H1 (cell line): Measurements from ENCODE around the gene FREM2. TPM values are rescaled to one million over a fixed set of nuclear protein-coding genes. Genes with fewer than 3 reads are reported as not detected.

Experiments
- ASH2L ChIP-seq: fragments of 200-600, 300-600 bp; sonication (generic); IDR thresholded peaks from one replicate; pipeline ENCODE4 v1.7.1; 2017; ENCODE audit warnings: low read length
- CTCF ChIP-seq, 3 experiments: IDR thresholded peaks; 1 replicate in 2 of 3; 2 replicates in 1 of 3; pipeline versions ENCODE4 v1.5.1 to v1.6.1; 2011; ENCODE audit warnings: low read length in 3 of 3, mild to moderate bottlenecking in 3 of 3, inconsistent platforms in 2 of 3, low read depth in 1 of 3, moderate library complexity in 1 of 3; ENCODE audit not compliant: insufficient read depth in 1 of 3; ENCODE audit errors: control extremely low read depth in 1 of 3
- E2F6 ChIP-seq: IDR thresholded peaks from 2 replicates; pipeline ENCODE4 v1.6.1; 2012; ENCODE audit warnings: inconsistent platforms
- FOSL1 ChIP-seq: IDR thresholded peaks from 2 replicates; pipeline ENCODE4 v1.6.1; 2011; ENCODE audit warnings: mild to moderate bottlenecking, low read depth, low read length, moderate library complexity; ENCODE audit not compliant: insufficient read depth
- HDAC6 ChIP-seq: IDR thresholded peaks from one replicate; pipeline ENCODE4 v1.7.1; 2012; ENCODE audit warnings: low read depth, mild to moderate bottlenecking, inconsistent platforms, low read length, moderate library complexity
- SUZ12 ChIP-seq: fragments of 200-600 bp; sonication (generic); IDR thresholded peaks from 2 replicates; pipeline ENCODE4 v1.6.1; 2012; ENCODE audit warnings: mild to moderate bottlenecking, inconsistent platforms, low read length, moderate library complexity, mixed read lengths
- TCF12 ChIP-seq: IDR thresholded peaks from 2 replicates; pipeline ENCODE4 v1.6.1; 2011; ENCODE audit warnings: low read depth, mild to moderate bottlenecking, low read length
- polyA plus RNA-seq, 7 experiments: library from polyadenylated mRNA; depleted of rRNA in 3 of 7; stranded (reverse) in 5 of 7; unstranded in 2 of 7; fragments of >200 nt in 5 of 7; fragments of 200-250 nt in 2 of 7; gene quantifications; 1 replicate in 5 of 7; 2 replicates in 1 of 7; 4 replicates in 1 of 7; pipeline versions ENCODE4 v1.2.1 to v1.2.3, GENCODE V29; 2011 to 2013; ENCODE audit warnings: missing spikeins in 2 of 7, mixed read lengths in 2 of 7
- total RNA-seq: library from RNA; stranded (reverse); fragmentation: NEBNext Ultra II Directional; extraction: Animal tissue kit (Norgen Biotek cat#: 25700); gene quantifications from 2 replicates; pipeline ENCODE4 v1.2.1, GENCODE V29; 2021

FREM2 gene
- total and polyA plus RNA-seq, 2 of the 8 experiments (the other 6 are each of a cell fraction or from before 2014, with no cell fraction given), result 11.6 to 22.8 TPM

GRCh38 chr13:38908574-38908973 is 221.7 kb downstream of the FREM2 start (continued):
- TF ChIP-seq CTCF (IDR thresholded peaks at IDR 0.05; ENCODE audit: control extremely low read depth in 1 of 3, insufficient read depth in 1 of 3, low read depth in 1 of 3, low read length in 3 of 3), result no peak
- no peak for TF ChIP-seq FOSL1
- TF ChIP-seq HDAC6, result no peak
- TF ChIP-seq ASH2L, result no peak
- no peak for TF ChIP-seq E2F6
- no peak for TF ChIP-seq SUZ12
- no peak for TF ChIP-seq TCF12
